Measurements from ENCODE around the gene CCDC85B.
A peak's percentile ranks its signal among the peaks of the same experiment; 100 is the strongest.

The CCDC85B gene

GRCh38 chr11:65857853-65858680 lies 32.4 kb upstream of the CCDC85B start, which contains the start of gene CFL1:
Gene CFL1 (minus strand): TSS chr11:65858180. CDS start chr11:65858099, 81 bp downstream.
- peak; percentile 97 to 98 for DNase-seq

GRCh38 chr11:65858681-65859087 lies 31.8 kb upstream of the CCDC85B start:
- DNase-seq, result no peak

DNA sequence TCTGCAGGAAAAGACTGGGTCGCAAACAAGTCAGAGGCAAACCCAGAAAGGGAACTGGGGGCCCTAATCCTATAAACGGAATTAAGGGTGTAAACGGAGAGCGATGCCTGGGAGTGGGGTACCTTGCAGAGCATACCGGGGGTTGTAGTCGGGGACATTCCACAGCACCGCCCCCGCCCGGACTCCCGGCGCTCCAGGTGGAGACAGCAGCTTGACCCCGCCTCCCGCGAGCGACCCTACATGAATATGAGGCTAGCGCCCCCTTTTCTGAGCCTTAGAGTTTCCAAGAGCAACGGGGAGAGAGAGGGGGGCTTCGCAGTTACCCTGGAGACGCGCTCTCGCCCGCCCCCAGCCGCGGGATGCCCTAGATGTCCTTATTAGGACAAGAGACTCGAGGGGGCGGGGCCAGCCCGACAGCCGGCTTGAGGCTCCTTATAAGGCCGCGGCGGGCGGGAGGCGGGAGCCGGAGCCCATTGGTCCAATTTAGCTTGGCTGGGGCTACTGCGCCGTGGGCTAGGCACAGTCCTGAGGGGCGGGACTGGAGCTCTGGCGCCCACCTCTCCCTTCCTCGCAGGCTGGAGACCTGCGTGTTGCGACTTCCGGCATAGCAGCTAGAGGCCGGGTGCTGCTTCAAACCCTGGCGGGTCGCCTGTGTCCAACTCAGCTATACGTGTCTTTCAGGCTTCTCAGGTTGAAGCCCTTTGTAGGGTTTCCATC lies 31.2 kb upstream of the CCDC85B start:
- DNase-seq, result peak; percentile 97

DNA sequence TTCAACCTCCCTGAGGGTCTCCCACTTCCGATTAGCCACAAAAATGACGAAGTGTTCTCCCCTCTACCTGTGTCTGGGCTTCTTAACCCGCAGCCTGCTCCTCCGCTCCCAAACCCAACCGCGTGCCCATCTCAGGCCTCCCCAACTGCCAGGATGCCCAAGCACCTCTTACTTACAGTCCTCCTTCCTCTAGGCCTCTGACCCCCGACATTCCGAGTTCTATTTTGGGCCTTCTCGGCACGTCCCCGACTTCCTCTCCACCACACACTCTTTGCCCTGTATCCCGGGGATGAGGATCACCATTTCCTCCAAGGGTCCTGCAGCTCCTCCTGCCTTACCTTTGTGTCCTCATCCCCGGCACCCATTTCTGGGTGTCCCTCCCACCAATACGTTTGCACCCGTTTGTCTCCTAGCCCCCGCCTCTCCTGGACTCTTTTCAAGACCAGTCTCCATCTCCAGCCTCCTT lies 30.6 kb upstream of the CCDC85B start:
- no peak for DNase-seq

GRCh38 chr11:65860278-65861164 lies 30.0 kb upstream of the CCDC85B start, which contains the start of gene MUS81:
Gene MUS81 (plus strand): TSS chr11:65860433. CDS start chr11:65860754, 321 bp downstream.
- peak; percentile 95 to 96 for DNase-seq

DNA sequence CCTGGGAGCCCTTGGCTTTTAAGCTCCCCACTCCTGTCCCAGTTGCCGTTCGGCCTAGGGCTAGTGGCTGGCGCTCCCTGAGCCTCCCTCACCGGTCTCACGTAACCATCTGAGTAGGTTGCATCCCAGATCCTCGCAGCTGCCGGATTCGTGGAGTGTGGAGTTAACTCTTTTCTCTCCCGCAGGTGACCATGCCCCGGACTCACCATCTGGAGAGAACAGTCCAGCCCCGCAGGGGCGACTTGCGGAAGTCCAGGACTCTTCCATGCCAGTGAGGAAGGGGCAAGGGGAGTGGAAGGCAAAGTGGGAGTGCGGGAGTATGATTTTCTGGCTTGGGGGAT lies 29.3 kb upstream of the CCDC85B start:
- DNase-seq, result no peak

- no peak for DNase-seq
Measured at GRCh38 chr11:65861533-65862183, 28.8 kb upstream of the CCDC85B start.

- no peak for DNase-seq
Measured at GRCh38 chr11:65862191-65862735, 28.2 kb upstream of the CCDC85B start.

GRCh38 chr11:65862941-65863888 lies 27.3 kb upstream of the CCDC85B start:
- DNase-seq, result no peak

DNA sequence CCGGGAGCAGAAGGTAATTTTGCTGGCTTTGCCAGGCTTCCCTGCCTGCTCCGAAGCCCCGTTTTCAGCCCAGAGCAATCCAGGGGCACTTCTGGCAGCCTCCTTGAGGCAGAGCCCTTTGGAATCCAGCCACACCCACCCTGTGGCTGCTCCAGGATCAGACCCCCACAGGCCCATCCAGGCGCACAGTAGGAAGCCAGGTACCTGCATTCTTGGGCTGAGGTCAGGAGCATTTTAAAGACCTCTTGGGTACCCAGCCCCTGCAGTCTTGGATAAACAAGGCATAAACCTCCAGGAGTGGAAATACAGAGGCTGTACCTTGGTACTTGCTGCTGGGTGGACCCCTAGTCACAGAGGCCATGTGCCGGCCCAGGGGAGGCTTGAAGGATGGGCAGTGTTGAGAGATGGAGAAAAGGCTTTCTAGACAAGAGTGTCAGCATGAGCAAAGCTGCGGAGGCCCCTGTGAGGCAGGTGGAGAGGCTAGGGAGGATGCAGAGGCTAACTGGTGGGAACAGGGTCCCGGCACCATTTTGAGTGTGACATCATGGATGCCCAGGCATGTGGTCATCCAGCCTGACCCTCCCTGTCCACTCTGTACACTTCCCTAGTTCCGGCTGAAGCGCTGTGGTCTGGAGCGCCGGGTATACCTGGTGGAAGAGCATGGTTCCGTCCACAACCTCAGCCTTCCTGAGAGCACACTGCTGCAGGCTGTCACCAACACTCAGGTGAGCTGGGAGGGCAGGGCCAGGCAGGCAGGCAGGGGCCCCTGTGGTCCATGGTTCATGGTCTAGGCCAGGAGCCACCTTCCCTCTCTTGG lies 26.4 kb upstream of the CCDC85B start:
- DNase-seq, result no peak

GRCh38 chr11:65864706-65865471 lies 25.6 kb upstream of the CCDC85B start:
- DNase-seq, result no peak

DNA sequence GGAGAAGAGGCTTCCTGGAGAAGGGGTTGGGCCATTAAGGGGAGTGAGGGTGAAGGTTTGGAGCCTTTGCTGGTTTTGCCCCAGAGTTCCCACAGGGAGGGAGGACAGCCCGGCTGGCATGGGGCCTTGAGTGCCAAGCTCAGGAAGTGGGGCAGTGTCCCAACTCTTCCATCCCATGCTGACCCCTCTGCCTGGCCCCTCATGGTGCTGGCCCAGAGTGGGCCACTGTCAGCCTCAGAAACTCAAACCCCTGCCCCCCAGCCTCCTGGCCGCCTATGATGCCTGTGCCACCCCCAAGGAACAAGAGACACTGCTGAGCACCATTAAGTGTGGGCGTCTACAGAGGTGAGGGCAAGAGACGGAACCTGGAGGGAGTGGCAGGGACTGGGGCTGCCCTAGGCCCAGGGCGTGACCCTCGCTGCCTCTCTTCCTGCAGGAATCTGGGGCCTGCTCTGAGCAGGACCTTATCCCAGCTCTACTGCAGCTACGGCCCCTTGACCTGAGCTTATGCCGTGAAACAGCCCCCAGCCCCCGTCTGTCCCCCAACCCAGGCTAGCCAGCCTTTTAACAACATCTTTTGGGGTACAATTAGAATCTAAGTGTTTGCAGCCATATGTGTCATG lies 24.8 kb upstream of the CCDC85B start:
- DNase-seq, result no peak

DNA sequence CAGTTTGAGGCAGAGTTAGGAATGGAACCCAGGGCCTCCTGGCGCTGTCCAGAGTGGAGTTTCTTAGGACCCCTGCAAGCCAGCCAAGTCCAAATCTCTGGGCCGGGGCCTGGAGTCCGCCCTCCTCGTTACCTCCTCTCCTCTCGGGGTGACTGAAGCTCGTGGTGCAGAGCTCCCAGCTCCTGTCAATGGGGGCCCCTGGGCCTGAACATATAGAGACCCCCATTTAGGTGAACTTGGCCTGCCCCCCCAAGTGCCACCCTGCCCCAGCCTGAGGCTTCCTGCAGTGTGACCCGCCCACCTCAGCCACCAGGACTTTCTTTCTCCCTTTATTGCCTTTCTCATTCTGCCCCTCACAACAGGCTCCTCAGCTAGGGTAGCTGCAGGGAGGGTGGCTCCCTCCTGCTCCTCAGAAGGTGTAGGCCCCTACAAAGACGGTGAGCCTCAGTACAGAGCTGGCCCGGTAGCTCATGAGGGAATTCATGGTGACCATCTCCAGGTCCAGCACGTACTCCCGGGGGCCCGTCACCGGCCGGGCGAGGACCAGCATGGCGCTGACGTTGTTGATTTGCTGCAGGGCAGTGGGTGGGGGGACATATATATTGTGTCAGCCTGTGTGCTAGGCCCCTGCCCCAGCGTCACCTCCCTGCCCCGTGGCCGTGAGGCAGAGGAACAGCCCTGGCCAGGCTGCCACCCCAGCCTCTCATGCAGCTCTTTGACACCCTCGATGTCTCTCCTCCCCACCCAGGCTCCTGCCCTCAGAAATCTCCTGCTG lies 23.8 kb upstream of the CCDC85B start:
- no peak for DNase-seq

DNA sequence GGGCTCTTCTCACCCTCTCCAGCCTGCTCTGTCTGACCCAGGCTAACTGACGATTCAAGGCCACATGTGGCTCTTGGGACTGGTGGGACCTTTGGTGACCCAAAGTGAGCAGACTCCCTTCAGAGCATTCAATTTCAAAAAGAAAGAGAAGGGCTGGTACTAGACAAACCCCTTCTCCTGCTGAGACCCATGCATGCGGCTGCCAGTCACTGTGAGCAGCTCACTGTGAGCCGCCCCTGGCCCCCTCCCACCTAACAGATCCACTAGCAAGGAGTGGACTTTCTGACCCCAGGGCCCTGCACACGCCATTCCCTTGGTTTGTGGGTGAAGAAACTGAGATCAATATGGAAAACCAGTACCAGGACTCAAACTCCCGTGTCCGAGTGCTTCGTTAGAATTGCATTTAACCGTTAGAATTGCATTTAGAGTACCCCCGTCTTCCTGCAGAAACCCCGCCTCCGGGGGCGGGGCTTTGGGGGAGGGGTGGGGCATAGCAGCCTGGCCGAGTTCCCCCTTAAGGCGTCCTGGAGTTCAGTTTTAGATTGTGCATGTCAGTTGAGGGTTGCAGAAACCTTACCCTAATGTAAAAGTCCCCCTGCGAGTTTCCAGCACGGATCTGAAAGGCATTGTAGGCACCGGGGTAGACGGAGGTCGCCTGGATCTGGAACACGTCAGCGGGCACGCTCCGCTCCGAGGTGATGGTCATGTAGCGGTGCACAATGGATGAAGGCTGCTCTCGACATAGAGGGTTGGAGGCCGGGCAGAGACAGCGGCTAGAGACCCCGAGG lies 23.0 kb upstream of the CCDC85B start:
- DNase-seq, result no peak

DNA sequence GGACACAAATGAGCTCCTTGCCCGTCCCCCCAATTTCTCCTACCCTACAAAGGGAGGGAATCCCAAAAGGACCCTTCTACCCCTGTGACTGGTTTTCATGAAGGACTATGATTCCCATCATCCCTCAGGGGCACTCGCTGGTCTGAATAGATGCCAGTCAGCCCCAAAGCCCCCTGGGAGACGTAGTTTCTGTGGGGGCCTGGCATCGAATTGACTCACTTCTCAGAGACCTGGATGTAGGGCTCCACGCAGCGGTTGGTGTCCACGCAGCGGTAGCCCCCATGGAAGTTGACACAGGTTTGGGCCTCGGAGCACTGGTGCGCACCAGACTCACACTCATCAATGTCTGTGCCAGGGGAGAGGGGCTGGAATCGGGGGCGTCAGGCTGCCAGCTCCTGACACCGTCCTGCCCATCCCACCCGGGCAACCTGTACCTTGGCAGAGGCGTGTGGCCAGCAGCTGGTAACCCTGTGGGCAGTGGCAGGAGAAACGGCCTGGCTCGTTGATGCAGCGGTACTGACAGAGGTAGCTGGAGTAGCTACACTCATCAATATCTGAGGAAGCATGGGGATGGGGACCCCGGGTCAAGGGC lies 22.3 kb upstream of the CCDC85B start:
- peak in 1 of 2 donors; percentile 38 for DNase-seq

- no peak for DNase-seq
Measured at GRCh38 chr11:65868907-65869306, 21.6 kb upstream of the CCDC85B start.
